ENCODE data around the gene WDR46.

DNA sequence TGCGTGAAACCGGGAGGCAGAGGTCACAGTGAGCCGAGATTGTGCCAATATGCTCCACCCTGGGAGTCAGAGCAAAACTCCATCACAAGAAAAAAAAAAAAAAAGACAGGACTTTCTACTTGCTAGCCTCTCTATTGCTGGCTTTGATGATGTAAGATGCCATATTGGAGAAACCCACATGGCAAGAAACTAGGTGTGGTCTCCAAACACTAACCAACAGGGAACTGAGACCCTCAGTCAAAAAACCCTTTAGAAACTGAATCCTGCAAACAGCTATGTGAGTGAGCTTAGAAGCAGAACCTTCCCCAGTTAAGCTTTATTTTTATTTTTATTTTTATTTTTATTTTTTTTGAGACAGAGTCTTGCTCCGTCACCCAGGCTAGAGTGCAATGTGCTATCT lies 46.9 kb upstream of the WDR46 start:
- TF ChIP-seq YY1 (IDR thresholded peaks at IDR 0.05; ENCODE audit: insufficient read depth, insufficient read length) (no peak), SUZ12 (IDR thresholded peaks at IDR 0.05; ENCODE audit: extremely low read depth, insufficient read depth, insufficient read length) (no peak)

Measured in NT2/D1 (cell line).